Neutrophil (primary cell): ENCODE measurements around the gene HOXC12.

Source experiments
- H3K27ac ChIP-seq: fragments of 200-600 bp; sonication (generic); 2 replicates; pipeline ENCODE4 v1.5.1; 2016; ENCODE audit warnings: mild to moderate bottlenecking, moderate library complexity
- H3K27me3 ChIP-seq: fragments of 200-600 bp; sonication (generic); 2 replicates; pipeline ENCODE4 v1.6.0; 2016; ENCODE audit warnings: mild to moderate bottlenecking
- H3K36me3 ChIP-seq: fragments of 200-600 bp; sonication (generic); 2 replicates; pipeline ENCODE4 v1.5.1; 2017
- H3K4me1 ChIP-seq, 2 experiments: fragments of 200-600 bp in 1 of 2; sonication (generic) in 1 of 2; 1 replicate in 1 of 2; 2 replicates in 1 of 2; pipeline versions ENCODE4 v1.5.1 to v1.6.1; 2013 to 2016; ENCODE audit warnings: low read depth in 1 of 2, low read length in 1 of 2, mild to moderate bottlenecking in 1 of 2, moderate library complexity in 1 of 2; ENCODE audit not compliant: control insufficient read depth in 1 of 2, insufficient read depth in 1 of 2
- H3K4me3 ChIP-seq, 2 experiments: fragments of 200-600 bp in 1 of 2; sonication (generic) in 1 of 2; 1 replicate in 1 of 2; 2 replicates in 1 of 2; pipeline ENCODE4 v1.5.1; 2013 to 2016; ENCODE audit warnings: low read depth in 1 of 2, low read length in 1 of 2, mild to moderate bottlenecking in 1 of 2, moderate library complexity in 1 of 2
- H3K9me3 ChIP-seq: fragments of 200-600 bp; sonication (generic); 2 replicates; pipeline ENCODE4 v1.5.1; 2016
- TF ChIP-seq, protein P1 (sequence below): fragments of 200-600 bp; sonication (generic); IDR thresholded peaks from 2 replicates; pipeline ENCODE4 v1.5.1; 2016; ENCODE audit warnings: antibody characterized with exemption

The HOXC12 gene

DNA sequence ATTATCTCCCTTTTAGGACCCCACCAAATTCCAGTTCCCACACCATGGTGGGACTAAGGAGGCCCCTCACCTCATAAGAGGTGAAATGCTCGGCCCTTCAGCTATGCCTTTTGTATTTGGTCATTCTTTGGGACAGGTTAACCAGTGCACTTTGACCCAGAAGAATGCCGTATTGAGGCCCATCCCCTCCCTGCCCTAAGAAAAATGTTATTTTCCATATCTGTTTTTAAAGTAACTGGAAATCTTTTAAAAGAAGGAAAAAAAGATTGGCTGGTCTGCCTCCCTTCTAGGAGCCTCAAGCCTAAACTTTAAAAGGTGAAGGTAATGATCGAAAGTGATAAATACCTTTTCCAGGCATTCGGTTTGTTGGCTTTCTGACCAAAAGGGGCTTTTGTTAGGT, 21.8 kb upstream of the HOXC12 start:
- no peaks in the 10 kb centered on the region for H3K9me3 ChIP-seq
- no peaks in the 10 kb centered on the region for H3K4me1 ChIP-seq
- H3K4me3 ChIP-seq: no peak overlapping the region
- H3K27ac ChIP-seq: no peak overlapping the region
- TF ChIP-seq, protein P1, sequence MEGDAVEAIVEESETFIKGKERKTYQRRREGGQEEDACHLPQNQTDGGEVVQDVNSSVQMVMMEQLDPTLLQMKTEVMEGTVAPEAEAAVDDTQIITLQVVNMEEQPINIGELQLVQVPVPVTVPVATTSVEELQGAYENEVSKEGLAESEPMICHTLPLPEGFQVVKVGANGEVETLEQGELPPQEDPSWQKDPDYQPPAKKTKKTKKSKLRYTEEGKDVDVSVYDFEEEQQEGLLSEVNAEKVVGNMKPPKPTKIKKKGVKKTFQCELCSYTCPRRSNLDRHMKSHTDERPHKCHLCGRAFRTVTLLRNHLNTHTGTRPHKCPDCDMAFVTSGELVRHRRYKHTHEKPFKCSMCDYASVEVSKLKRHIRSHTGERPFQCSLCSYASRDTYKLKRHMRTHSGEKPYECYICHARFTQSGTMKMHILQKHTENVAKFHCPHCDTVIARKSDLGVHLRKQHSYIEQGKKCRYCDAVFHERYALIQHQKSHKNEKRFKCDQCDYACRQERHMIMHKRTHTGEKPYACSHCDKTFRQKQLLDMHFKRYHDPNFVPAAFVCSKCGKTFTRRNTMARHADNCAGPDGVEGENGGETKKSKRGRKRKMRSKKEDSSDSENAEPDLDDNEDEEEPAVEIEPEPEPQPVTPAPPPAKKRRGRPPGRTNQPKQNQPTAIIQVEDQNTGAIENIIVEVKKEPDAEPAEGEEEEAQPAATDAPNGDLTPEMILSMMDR: no peak
- H3K36me3 ChIP-seq: no peaks in the 10 kb centered on the region
- peaks cover 100% of the 10 kb centered on the region for H3K27me3 ChIP-seq

DNA sequence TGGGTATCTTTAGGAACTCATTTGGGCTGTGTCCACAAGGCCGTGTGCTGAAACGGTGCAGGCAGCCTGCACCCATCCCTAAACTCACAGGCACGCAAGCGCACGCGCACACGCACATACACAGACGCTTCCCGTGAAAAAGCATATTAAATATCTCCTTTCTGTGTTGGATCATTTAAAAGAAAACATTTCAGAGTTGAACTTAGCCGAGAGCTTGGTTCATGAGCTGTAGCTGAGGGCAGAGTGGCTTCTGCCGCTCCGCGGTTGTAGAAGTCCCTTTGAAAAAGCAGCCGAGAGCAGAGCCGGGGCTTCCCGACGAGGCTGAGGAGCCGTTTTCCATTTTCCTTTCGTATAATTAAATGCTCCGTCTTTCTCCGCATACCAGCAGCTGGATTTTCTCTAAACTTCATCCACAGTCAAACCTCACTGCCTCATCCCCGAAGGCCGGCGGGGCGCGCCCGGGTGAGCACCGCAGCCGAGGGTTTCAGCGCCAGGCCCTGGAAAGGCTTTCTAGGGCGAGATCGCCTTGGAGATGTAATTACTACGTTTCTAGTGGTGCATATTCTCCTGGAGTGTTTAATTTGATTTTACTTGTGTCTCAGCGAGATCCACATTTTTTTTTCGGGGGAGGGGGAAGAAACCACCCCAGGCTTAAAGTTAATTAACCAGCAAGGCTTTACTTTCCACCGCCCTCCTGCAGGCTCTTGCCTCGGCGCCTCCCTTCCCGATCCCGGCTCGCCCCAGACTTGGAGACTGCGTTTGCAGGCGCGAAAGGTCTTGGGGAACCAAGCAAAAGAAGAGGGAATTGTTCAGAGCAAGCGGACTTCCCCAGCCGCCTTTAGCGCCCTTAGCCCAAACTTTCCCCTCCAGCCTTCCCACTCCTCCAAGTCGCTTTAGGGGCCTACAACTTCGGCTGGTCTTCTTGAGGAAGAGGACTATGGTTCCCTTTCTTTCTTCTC, 19.0 kb upstream of the HOXC12 start:
- Histone ChIP-seq H3K27me3 (peaks cover 100% of the 10 kb centered on the region), H3K27ac (no peak overlapping the region), H3K9me3 (no peaks in the 10 kb centered on the region), H3K4me1 (no peaks in the 10 kb centered on the region), H3K36me3 (no peaks in the 10 kb centered on the region), H3K4me3 (no peak overlapping the region)
- TF ChIP-seq, protein P1: no peak

DNA sequence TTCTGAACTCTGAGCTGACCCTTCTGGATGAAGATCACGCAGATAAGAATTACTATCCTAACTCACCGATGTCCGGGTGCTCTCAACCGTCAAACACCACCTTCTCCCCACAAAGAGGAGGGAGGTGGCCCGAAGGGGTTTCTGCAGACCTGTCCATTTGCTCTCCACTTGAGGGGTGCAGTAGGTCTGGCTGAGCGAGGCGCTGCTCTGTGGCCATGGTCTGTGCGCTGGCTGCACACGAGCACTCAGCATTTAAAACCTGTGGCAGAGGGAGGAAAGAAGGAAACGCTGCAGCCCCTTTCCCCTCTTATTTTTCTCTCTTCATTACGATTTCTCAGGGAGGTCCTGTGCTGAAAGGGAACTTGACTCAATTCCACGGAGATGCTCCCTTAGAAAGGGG, 17.6 kb upstream of the HOXC12 start:
- Histone ChIP-seq H3K27ac (no peak overlapping the region), H3K4me3 (no peak overlapping the region), H3K36me3 (no peaks in the 10 kb centered on the region), H3K27me3 (peaks cover 100% of the 10 kb centered on the region), H3K4me1 (no peaks in the 10 kb centered on the region), H3K9me3 (no peaks in the 10 kb centered on the region)
- TF ChIP-seq, protein P1: no peak

DNA sequence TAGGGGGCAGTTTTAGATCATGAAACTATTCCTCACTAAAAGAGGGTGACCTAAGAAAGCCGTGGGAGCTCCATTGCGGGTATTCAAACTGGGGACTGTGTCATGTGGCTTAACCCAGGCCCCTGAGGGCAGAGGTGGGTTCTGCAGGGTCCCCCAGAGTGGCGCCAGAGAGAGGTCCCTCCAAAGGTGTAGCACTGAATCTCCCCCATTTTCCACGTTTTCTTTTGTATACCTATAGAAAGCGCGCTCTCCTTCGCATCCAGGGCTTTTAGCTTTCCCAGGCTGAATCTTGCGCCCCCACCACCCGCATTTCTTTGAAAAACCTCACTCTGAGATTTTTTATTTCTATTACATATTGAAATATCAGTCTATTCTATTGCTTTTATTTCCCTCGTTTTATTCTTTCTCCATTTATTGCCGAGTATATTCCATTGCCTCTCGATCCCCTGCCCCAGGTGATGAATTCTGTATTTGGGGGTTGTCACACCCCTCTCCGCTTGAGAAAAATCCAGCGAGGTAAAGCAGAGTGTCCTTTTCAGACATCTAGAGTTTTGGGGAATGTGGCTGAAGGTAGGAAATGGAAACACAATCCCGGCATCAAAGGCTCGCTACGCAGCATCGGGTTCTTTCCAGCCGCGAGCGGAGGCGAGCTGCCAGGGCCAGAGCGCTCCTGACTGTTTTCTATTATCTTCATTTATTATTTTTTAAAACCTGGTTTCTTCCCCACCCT, 16.9 kb upstream of the HOXC12 start:
- H3K27me3 ChIP-seq: peaks cover 100% of the 10 kb centered on the region
- no peaks in the 10 kb centered on the region for H3K4me1 ChIP-seq
- H3K36me3 ChIP-seq: no peaks in the 10 kb centered on the region
- no peaks in the 10 kb centered on the region for H3K9me3 ChIP-seq
- no peak overlapping the region for H3K4me3 ChIP-seq
- H3K27ac ChIP-seq: no peak overlapping the region
- TF ChIP-seq, protein P1: no peak

- Histone ChIP-seq H3K27me3 (peaks cover 100% of the 10 kb centered on the region), H3K9me3 (no peaks in the 10 kb centered on the region), H3K27ac (no peak within 1 kb of the TSS), H3K4me3 (no peak within 1 kb of the TSS), H3K36me3 (no peaks in the 10 kb centered on the region), H3K4me1 (no peaks in the 10 kb centered on the region)
- TF ChIP-seq, protein P1: no peak
These were observed 16.2 kb upstream of the HOXC12 start, which contains the start of gene HOXC13 for GRCh38 chr12:53938326-53939140. Gene HOXC13, plus strand, starts transcription at chr12:53938831. Its CDS starts 76 bp downstream, at chr12:53938907.
